K562 (cell line): ENCODE results near the gene SIRT7.

ENCODE experiments used
- BACH1 ChIP-seq: fragments of 200-800 bp; sonication (Bioruptor generic); IDR thresholded peaks from 2 replicates; pipeline ENCODE4 v1.6.1; 2016; ENCODE audit warnings: missing genetic modification characterization, missing compliant biosample characterization
- HDAC2 ChIP-seq: fragments of 450-650 bp; IDR thresholded peaks from 2 replicates; pipeline ENCODE4 v1.6.1; 2016; ENCODE audit warnings: mild to moderate bottlenecking
- NFXL1 ChIP-seq: fragments of 450-650 bp; formaldehyde crosslinking; IDR thresholded peaks from 2 replicates; pipeline ENCODE4 v1.4.0; 2021; ENCODE audit warnings: mild to moderate bottlenecking
- NFYB ChIP-seq: IDR thresholded peaks from 2 replicates; pipeline ENCODE4 v1.6.1; 2011; ENCODE audit warnings: mild to moderate bottlenecking, moderate library complexity; ENCODE audit not compliant: insufficient read length; ENCODE audit errors: extremely low read depth
- SMARCB1 ChIP-seq: IDR thresholded peaks from 2 replicates; pipeline ENCODE4 v1.6.1; 2011; ENCODE audit warnings: improper control_type of control experiment, low read depth; ENCODE audit not compliant: insufficient read length
- TF ChIP-seq, protein P1 (sequence below): fragments of 450-650 bp; IDR thresholded peaks from 2 replicates; pipeline ENCODE4 v1.6.1; 2016; ENCODE audit warnings: borderline replicate concordance

DNA sequence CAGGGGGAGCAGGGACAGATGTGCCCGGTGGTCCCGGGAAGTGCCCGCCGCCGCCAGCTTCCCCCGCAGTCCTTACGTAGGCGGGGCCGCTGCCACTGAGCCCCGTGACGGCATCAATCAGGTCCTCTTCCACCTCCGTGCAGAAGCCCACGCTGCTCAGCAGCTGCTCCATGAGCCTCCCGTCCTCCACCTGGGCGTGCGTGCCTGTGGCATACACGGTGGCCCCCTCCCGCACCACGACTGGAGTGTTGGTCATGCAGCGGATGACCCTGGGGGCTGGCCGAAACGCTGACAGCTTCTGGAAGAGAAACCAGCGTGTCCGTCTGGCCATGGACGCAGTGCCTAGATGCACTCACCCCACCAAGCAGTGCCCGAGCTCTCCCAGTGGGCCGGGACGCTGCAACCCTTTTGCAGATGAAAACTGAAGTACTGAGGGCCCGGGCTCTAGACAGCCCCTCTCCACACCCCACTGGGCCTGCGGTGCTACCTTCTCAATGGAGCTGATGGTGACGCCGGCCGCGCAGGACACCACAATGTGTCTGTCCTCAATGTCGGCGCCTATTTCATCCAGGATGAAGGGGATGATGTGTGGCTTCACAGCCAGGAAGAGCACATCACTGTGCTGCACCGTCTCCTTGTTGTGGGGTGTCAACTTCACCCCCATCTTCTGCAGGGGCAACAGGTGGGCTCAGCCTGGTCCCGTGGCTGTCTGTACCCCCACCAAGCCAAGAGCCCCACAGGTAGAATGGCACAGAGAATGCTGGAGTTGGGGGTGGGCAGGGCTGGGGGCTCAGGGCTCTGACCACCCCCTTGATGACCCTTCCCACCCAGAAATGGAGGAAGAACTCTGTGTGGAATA, 17.1 kb upstream of the SIRT7 start:
- TF ChIP-seq NFXL1 (no peak), SMARCB1 (no peak), HDAC2 (no peak), NFYB (no peak), BACH1 (no peak)
- TF ChIP-seq, protein P1, sequence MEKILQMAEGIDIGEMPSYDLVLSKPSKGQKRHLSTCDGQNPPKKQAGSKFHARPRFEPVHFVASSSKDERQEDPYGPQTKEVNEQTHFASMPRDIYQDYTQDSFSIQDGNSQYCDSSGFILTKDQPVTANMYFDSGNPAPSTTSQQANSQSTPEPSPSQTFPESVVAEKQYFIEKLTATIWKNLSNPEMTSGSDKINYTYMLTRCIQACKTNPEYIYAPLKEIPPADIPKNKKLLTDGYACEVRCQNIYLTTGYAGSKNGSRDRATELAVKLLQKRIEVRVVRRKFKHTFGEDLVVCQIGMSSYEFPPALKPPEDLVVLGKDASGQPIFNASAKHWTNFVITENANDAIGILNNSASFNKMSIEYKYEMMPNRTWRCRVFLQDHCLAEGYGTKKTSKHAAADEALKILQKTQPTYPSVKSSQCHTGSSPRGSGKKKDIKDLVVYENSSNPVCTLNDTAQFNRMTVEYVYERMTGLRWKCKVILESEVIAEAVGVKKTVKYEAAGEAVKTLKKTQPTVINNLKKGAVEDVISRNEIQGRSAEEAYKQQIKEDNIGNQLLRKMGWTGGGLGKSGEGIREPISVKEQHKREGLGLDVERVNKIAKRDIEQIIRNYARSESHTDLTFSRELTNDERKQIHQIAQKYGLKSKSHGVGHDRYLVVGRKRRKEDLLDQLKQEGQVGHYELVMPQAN, result no peak
